SK-N-SH treated with all-trans-retinoic acid at 6 μM for 48 hours (cell line): ENCODE data around the gene URAD.

Source experiments
- BACH2 ChIP-seq: fragments of 250-450 bp; sonication (Bioruptor Pico); IDR thresholded peaks from 2 replicates; pipeline ENCODE4 v1.9.0; 2021; ENCODE audit warnings: mild to moderate bottlenecking, borderline replicate concordance
- RARB ChIP-seq: fragments of 250-450 bp; sonication (Bioruptor Pico); IDR thresholded peaks from 2 replicates; pipeline ENCODE4 v1.8.0; 2021; ENCODE audit warnings: mild to moderate bottlenecking, moderate library complexity
- TOX ChIP-seq: fragments of 250-450 bp; sonication (Bioruptor Pico); IDR thresholded peaks from 2 replicates; pipeline ENCODE4 v1.8.0; 2021; ENCODE audit warnings: mild to moderate bottlenecking, moderate library complexity, borderline replicate concordance
- ZNF70 ChIP-seq: fragments of 450-650 bp; formaldehyde crosslinking; IDR thresholded peaks from 2 replicates; pipeline ENCODE4 v1.5.0; 2020; ENCODE audit warnings: mild to moderate bottlenecking, moderate library complexity

GRCh38 chr13:27933118-27933517 is 55.4 kb downstream of the URAD start:
- TF ChIP-seq RARB (CRISPR knock-in tag) (no peak), BACH2 (CRISPR knock-in tag) (no peak), ZNF70 (CRISPR knock-in tag) (no peak), TOX (CRISPR knock-in tag) (no peak)
